ENCODE data around the gene PILRA. TPM values are rescaled to one million over a fixed set of nuclear protein-coding genes. Genes with fewer than 3 reads are reported as not detected.

Gene PILRA
- polyA plus RNA-seq, 1 donor from 2014 or later: 2.3 TPM

Other genes starting within 250 kb of the PILRA start
- 1.4 TPM for gene MBLAC1, start 246.5 kb upstream of the PILRA start, polyA plus RNA-seq
- gene LAMTOR4, start 224.6 kb upstream of the PILRA start, polyA plus RNA-seq: 443 TPM
- gene TRAPPC14, start 214.8 kb upstream of the PILRA start, polyA plus RNA-seq: 6.3 TPM
- 0.38 TPM for gene GAL3ST4, start 204.9 kb upstream of the PILRA start, polyA plus RNA-seq
- 0.23 TPM for gene GPC2, start 196.1 kb upstream of the PILRA start, polyA plus RNA-seq
- 61.5 TPM for gene STAG3, start 195.6 kb upstream of the PILRA start, polyA plus RNA-seq
- 94.5 TPM for gene PVRIG, start 153.5 kb upstream of the PILRA start, polyA plus RNA-seq
- 9.9 TPM for gene SPDYE3, start 65.8 kb upstream of the PILRA start, polyA plus RNA-seq
- gene PILRB, start 15.4 kb upstream of the PILRA start, polyA plus RNA-seq: 14.3 TPM
- 12.1 TPM for gene ZCWPW1, start 55.2 kb downstream of the PILRA start, polyA plus RNA-seq
- gene MEPCE, start 56.3 kb downstream of the PILRA start, polyA plus RNA-seq: 19.8 TPM
- gene PPP1R35, start 63.0 kb downstream of the PILRA start, polyA plus RNA-seq: 39.3 TPM
- 0.78 TPM for gene SPACDR, start 90.8 kb downstream of the PILRA start, polyA plus RNA-seq
- gene TSC22D4, start 105.7 kb downstream of the PILRA start, polyA plus RNA-seq: 25.6 TPM
- gene NYAP1, start 110.4 kb downstream of the PILRA start, polyA plus RNA-seq: not detected
- gene AGFG2, start 165.7 kb downstream of the PILRA start, polyA plus RNA-seq: 7.3 TPM
- 0.73 TPM for gene SAP25, start 200.4 kb downstream of the PILRA start, polyA plus RNA-seq
- 160 TPM for gene LRCH4, start 212.6 kb downstream of the PILRA start, polyA plus RNA-seq
- 0.36 TPM for gene FBXO24, start 212.8 kb downstream of the PILRA start, polyA plus RNA-seq
- gene PCOLCE, start 228.9 kb downstream of the PILRA start, polyA plus RNA-seq: 0.98 TPM
- gene MOSPD3, start 239.1 kb downstream of the PILRA start, polyA plus RNA-seq: 14.4 TPM